Measurements from ENCODE around the gene NLK.

GRCh38 chr17:28059675-28060074 is 17.2 kb downstream of the NLK start:
- TF ChIP-seq CTCF (IDR thresholded peaks at IDR 0.05; ENCODE audit: insufficient read depth, low read depth, low read length) (no peak), EZH2 (IDR thresholded peaks at IDR 0.05; ENCODE audit: insufficient read depth, low read length) (no peak)

All from astrocyte (in vitro differentiated cells and primary cell).